ENCODE data around the gene ENOSF1.

DNA sequence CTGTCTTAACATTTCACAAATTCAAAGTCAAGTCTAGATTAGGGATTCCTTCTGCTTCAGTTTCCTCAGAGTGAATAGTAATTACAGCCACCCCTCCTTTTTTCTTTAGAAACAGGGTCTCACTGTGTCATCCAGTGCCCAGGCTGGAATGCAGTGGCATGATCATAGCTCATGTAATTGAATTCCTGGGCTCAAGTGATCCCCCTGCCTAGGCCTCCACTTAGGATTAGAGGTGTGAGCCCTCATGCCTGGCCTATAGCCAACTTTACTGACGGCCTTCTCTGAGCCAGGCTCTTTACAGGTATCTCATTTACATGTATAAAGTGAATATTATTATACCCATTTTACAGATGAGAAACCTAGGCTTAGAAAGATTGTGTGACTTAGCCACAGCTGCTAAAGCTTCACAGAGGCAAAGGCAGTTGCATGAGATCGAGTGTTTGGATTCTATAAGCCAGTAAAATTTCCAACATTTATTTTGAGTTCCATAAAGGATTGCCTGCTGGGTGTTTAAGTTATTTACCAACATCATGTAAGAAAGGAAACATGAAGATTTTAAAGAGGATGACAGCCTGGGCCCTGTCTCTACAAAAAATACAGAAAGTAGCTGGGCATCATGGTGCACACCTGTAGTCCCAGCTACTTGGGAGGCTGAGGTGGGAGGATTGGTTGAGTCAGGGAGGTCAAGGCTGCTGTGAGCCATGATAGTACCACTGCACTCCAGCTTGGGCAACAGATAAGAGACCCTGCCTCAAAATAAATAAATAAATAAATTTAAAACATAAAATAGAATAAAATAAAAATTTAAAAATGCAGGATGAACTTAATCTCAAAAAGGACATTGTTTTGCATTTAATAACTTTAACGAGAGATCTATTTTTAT is 1.8 kb downstream of the ENOSF1 start:
- TF ChIP-seq, protein P1, sequence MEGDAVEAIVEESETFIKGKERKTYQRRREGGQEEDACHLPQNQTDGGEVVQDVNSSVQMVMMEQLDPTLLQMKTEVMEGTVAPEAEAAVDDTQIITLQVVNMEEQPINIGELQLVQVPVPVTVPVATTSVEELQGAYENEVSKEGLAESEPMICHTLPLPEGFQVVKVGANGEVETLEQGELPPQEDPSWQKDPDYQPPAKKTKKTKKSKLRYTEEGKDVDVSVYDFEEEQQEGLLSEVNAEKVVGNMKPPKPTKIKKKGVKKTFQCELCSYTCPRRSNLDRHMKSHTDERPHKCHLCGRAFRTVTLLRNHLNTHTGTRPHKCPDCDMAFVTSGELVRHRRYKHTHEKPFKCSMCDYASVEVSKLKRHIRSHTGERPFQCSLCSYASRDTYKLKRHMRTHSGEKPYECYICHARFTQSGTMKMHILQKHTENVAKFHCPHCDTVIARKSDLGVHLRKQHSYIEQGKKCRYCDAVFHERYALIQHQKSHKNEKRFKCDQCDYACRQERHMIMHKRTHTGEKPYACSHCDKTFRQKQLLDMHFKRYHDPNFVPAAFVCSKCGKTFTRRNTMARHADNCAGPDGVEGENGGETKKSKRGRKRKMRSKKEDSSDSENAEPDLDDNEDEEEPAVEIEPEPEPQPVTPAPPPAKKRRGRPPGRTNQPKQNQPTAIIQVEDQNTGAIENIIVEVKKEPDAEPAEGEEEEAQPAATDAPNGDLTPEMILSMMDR (conservative IDR thresholded peaks at IDR 0.05), result no peak
- no peak for TF ChIP-seq EZH2 (IDR thresholded peaks at IDR 0.05; ENCODE audit: low read depth)
